ENCODE results near the gene MRPS2. TPM values are rescaled to one million over a fixed set of nuclear protein-coding genes. Genes with fewer than 3 reads are reported as not detected.
A peak's percentile ranks its signal among the peaks of the same experiment; 100 is the strongest.
"Not testable (repeated sequence)": the region's sequence is repeated elsewhere in the genome, so short reads cannot be mapped to it uniquely, and the experiment has no call there.

The MRPS2 gene
- total RNA-seq, 1 experiment from 2014 or later = 54.2 TPM

DNA sequence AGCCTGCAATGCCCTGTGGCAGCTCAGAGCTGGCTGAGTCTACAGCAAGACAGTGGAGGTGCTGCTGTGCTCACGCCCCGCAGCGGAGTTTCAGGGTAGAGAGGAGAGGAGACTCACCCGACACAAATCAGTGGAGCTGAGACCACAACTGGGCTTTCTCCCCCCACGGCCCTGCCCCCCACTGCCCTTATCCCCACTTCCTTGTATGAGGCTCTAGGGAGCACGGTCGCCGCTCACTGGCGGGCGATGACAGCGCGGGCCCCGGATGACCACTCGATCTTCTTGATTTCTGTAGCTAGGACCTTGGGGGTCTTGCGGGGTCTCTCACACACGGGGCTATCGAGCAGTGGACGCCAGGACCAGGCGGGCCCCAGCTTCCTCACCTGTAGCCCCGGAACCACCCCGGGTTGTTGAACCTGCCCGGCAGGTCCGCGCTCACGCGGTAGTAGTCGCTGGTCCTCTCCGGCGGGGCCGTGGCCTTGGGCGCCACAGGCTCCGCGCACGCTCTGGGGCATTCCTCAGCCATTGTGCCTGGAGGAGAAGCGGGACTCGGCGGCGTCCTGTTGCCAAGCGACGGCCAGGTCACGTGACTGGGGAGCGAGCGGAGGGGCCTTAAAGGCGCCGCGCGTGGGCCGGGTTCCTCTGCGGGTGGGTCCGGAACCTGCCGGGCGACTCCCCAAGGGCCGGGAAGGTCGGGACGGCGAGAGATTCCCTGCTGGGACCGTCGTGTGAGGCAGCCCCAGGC, 984 bp upstream of the MRPS2 start:
- peak; percentile 68 for DNase-seq (ENCODE audit: low spot score)

- DNase-seq (ENCODE audit: low spot score) = peak; percentile 38
Measured at GRCh38 chr9:135500071-135500524, 384 bp upstream of the MRPS2 start.

GRCh38 chr9:135501261-135502167, 1.0 kb downstream of the MRPS2 start:
- DNase-seq (ENCODE audit: low spot score) = no peak

- no peak for DNase-seq (ENCODE audit: low spot score)
Measured at GRCh38 chr9:135502168-135502872, 1.8 kb downstream of the MRPS2 start.

DNA sequence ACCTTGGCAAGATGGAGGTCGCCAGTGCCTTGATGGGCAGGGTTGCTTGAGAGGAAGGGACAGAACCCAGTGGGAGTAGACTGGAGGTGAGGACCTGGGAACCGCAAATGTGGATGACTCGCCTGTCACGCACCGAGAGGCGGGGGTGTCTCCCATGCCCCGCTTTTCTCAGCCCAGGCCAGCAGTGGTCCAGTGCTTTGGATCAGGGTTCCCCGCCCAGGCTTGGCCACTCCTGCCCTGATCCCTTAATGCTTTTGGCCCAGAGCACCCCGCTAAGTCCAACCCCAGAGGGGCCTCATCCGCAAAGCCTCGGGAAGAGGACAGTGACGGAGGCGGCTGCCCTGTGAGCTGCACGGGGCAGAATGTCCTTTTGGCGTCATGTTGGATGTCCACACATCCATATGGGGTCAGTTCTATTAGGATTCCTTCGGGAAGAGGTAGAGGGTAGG, 2.4 kb downstream of the MRPS2 start:
- DNase-seq (ENCODE audit: low spot score) = no peak

DNA sequence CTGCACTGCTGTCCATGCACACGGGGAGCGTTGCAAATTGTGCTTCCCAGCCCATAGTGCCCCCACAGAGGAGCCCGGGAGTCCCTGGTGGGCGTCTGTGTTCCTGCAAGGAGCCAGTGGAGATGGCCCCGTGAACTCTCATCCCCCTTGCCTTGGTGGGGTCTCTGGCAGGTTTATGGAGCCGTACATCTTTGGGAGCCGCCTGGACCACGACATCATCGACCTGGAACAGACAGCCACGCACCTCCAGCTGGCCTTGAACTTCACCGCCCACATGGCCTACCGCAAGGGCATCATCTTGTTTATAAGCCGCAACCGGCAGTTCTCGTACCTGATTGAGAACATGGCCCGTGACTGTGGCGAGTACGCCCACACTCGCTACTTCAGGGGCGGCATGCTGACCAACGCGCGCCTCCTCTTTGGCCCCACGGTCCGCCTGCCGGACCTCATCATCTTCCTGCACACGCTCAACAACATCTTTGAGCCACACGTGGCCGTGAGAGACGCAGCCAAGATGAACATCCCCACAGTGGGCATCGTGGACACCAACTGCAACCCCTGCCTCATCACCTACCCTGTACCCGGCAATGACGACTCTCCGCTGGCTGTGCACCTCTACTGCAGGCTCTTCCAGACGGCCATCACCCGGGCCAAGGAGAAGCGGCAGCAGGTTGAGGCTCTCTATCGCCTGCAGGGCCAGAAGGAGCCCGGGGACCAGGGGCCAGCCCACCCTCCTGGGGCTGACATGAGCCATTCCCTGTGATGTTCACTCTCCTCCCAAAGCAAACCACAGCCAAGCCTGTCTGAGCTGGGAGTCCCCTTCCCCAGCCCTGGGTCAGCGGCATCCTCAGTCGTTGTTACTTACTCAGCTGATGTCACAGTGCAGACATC, 3.1 kb downstream of the MRPS2 start:
- no peak for DNase-seq (ENCODE audit: low spot score)

GRCh38 chr9:135504262-135505243, 4.1 kb downstream of the MRPS2 start:
- peak; percentile 54 for DNase-seq (ENCODE audit: low spot score)

DNA sequence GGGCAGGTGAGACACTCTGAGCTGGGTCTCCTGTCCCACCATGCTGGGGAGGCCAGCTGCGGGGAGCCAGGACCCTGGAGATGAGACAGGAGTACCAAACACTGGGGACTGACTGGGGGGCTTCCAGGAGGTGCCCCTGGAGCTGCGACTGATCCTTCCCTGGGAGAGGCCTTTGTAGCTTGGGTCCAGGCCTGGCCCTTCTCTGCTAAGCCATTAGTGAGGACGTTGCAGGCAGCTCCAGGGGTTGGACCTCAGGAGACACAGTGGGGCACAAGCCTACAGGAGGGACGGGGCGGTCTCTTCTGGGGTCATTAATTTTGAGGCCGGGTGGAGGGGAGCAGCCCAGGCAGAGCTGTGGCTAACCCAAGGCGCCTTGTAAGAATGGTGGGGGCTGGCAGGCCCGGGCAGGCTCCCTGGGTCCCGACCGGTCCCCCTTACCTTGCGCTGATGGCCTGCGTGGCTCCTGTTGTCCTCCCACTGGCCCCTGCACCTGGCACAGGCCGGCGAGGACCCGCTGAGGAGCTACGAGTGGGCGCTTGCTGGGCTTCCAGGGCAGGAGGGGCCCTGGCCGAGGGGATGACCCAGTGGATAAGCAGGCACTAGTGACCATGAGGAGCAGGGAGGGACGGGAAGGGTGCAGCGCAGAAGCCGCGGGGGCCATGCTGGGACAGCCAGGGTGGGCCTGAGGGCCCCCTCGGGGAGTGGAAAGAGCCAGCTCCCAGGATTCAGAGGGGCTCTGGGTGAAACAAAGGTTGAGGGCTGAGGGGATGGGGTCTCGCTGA, 5.1 kb downstream of the MRPS2 start:
- DNase-seq (ENCODE audit: low spot score) = no peak

GRCh38 chr9:135506327-135507103, 6.0 kb downstream of the MRPS2 start:
- no peak for DNase-seq (ENCODE audit: low spot score)

DNA sequence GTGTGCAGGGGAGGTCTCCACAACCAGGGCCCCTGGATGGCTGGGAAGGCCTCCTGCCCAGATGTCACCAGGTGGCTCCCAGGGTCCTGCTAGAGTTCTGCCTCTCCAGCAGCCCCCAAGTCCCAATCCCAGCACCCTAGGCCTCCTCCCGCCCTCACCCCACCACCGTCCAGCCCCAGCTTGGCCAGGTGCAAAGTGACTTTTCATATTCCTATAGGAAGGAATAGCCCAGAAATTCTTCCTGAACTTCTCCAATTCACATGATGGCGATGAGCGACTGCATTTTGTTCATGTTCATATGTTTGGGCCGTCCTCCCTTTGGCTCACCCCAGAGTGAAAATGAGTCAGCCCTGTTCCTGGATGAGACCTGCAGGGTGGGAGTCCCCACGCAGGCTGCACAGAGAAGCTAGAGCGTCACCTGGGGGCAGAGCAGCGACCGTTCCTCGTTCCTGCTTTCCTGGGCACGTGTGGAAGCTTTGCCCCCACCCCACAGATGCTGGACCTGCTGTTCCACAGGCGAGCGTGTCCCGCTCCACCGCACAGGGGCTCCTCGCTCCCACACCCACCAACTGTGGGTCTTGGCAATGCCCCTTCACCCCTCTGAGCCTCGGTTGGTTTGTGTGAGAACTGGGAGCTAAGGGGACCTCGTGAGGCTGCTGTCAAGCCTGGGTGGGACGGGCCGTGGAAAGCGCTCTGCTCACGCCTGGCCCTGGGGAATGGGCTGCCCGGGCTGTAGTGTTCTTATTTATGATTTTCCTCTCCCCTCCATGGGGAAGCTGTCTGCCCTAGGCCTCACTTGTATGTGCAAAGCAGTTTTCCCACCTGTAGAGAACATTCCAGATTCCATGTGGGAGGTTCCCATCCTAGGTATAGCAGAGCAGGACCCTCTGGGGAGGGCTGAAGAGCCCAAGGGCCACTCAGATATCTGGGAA, 6.9 kb downstream of the MRPS2 start:
- no peak for DNase-seq (ENCODE audit: low spot score)

GRCh38 chr9:135508211-135508820, 7.8 kb downstream of the MRPS2 start:
- no peak for DNase-seq (ENCODE audit: low spot score)

GRCh38 chr9:135509458-135509857, 9.0 kb downstream of the MRPS2 start:
- no peak for DNase-seq (ENCODE audit: low spot score)

DNA sequence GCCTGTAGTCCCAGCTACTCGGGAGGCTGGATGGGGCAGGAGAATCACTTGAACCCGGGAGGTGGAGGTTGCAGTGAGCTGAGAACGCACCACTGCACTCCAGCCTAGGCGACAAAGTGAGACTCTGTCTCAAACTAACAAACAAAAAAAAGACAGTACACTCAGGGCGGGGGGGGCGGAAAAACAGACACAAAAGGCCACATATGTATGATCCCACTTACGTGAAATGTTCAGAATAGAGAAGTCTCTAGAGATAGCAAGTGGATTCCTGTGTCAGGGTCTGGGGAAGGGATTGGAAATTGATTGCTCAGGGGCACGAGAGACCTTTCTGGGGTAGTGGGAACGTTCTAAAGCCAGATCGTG, 11.7 kb downstream of the MRPS2 start:
- DNase-seq (ENCODE audit: low spot score) = no peak

DNA sequence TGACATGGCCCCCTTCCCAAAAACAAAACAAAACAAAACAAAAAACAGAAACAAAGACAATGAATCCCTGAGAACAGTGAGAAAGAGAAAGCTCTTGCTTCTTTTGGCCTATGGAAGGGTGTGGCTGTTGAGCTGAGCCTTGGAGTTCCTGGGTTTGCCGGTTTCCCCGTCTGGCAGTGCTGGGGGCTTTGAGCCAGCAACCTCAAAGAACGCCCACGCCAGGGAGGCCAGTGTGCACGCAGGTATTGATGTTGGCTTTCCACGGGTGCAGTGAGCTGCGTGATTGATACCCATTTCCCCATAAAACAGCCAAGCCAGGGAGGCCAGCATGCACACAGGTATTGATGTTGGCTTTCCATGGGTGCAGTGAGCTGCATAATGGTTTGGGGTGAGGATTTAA, 12.4 kb downstream of the MRPS2 start:
- no peak for DNase-seq (ENCODE audit: low spot score)

GRCh38 chr9:135513351-135513846, 12.9 kb downstream of the MRPS2 start:
- DNase-seq (ENCODE audit: low spot score) = no peak

- not testable (repeated sequence) for DNase-seq (ENCODE audit: low spot score)
Measured at GRCh38 chr9:135513906-135514305, 13.4 kb downstream of the MRPS2 start.
